ENCODE results near the gene B4GALNT1.
A peak's percentile ranks its signal among the peaks of the same experiment; 100 is the strongest.

B4GALNT1 gene

DNA sequence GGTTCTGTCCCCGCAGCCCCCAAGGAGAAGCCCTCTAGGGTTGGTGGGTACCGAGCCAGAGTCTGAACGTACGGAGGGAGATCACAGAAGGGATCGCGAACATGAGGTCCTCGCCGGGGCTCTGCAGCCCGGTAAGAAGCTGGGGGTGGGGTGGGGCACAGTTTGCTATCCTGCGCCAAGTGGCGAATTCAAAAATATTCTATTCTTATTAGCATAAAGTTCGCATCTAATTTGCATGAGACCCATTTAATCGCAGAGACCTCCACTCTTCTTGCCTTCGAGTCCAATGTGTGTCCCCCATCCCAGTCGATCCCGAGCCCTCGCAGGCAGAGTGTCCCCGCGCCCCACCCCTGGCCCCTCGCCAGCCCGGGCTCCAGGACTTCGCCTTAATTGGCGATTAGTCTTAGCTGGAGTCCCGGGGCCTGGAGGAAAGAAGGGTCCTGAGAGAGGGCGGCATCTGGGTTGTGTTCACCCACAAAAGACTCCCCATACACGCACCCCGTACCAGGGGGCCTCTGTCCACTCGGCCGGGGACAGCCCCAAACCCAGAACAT is 22.4 kb downstream of the B4GALNT1 start:
- Histone ChIP-seq H3K18ac (ENCODE audit: low read length) (peak overlapping the region; percentile 44), H3K36me3 (replicated peaks in 1 of 2; ENCODE audit: control insufficient read depth in 2 of 2, insufficient read depth in 2 of 2, low read length in 2 of 2) (peaks cover 22 to 58% of the 10 kb centered on the region in 2 donors), H2BK5ac (ENCODE audit: low read length) (no peak overlapping the region)

DNA sequence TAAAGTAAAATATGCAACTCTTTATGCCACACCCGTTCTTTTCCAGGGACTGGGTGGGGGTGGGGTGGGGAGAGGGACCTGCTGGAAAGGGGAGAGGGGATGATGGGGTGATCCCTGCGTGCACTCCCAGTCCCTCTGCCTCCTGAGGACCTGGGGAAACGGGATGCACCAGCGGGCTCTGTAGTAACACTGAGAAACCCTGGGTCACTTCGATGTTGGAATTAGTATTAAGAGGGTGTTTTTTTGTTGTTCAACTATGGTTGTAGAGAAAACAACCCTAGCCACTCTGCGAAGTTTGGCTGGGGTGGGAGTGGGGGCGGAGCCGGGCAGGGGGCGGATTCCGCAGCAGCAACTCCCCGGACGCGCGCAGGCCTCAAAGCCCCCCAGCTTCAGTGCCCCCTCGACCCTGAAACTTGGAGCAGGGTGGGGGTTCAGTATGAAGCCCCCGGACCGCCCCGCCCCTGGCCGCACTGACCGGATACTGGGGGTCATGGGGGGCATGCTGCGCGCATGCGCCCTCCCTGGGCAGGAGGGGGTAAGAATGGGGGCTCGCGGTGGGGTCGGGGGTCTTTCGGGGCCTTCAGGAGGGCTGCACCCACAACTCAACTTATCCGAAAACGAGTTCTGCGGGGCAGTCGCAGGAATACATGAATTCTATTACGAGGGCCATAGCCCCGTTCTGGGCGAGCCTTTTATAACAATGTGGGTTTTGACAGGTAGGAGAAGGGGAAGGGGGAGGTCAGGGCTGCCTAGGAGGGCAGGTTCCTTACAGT is 23.0 kb downstream of the B4GALNT1 start:
- H3K79me1 ChIP-seq (ENCODE audit: low read depth, low read length), result no peaks in the 10 kb centered on the region
- H2BK12ac ChIP-seq (ENCODE audit: low read length), result no peak overlapping the region
- H3K27ac ChIP-seq (replicated peaks; ENCODE audit: low read length), result no peak overlapping the region
- no peak overlapping the region for H4K8ac ChIP-seq (ENCODE audit: low read depth, low read length)
- no peak for DNase-seq (ENCODE audit: low spot score)
- H3K9ac ChIP-seq (ENCODE audit: low read depth, low read length, poor library complexity), result peak overlapping the region; percentile 71
- H4K91ac ChIP-seq (ENCODE audit: low read depth, low read length, poor library complexity), result no peak overlapping the region
- peak overlapping the region; percentile 97 for H2AFZ ChIP-seq (ENCODE audit: low read length)
- peak overlapping the region; percentile 81 for H3K4me2 ChIP-seq (ENCODE audit: insufficient read depth, low read length, poor library complexity, severe bottlenecking)
- H2BK5ac ChIP-seq (ENCODE audit: low read length), result no peak overlapping the region
- no peaks in the 10 kb centered on the region for H3K9me3 ChIP-seq (replicated peaks in 1 of 2; ENCODE audit: control insufficient read depth in 2 of 2, insufficient read depth in 1 of 2, low read depth in 1 of 2, low read length in 2 of 2)
- H3K4me1 ChIP-seq (ENCODE audit: control insufficient read depth in 2 of 2, insufficient read depth in 1 of 2, low read depth in 1 of 2, low read length in 2 of 2), result peaks cover 14 to 16% of the 10 kb centered on the region in 2 donors
- peak overlapping the region; percentile 14 for H2BK15ac ChIP-seq (ENCODE audit: low read length)
- H3K27me3 ChIP-seq (ENCODE audit: control insufficient read depth in 3 of 3, insufficient read depth in 3 of 3, low read depth in 1 of 3, low read length in 3 of 3), result peaks cover 0 to 5% (median 0%) of the 10 kb centered on the region in 3 experiments
- no peak overlapping the region for H3K14ac ChIP-seq (ENCODE audit: low read length)
- H3K18ac ChIP-seq (ENCODE audit: low read length), result peak overlapping the region; percentile 44
- H2BK120ac ChIP-seq (ENCODE audit: low read depth, low read length), result no peak overlapping the region
- no CpG with 5 or more reads among the region's 34 CpGs for WGBS, 2 donors (ENCODE audit: extremely low coverage in 2 of 2, insufficient read length in 2 of 2, insufficient replicate concordance in 1 of 2)
- H3K4me3 ChIP-seq (ENCODE audit: low read length in 2 of 2), result peak overlapping the region in 1 of 2 donors; percentile 76
- H3K23ac ChIP-seq (ENCODE audit: low read depth, low read length, poor library complexity), result no peak overlapping the region
- no peak overlapping the region for H3K4ac ChIP-seq (ENCODE audit: low read length)
- peak overlapping the region; percentile 19 for H2AK5ac ChIP-seq (ENCODE audit: low read depth, low read length)
- H3K36me3 ChIP-seq (replicated peaks in 1 of 2; ENCODE audit: control insufficient read depth in 2 of 2, insufficient read depth in 2 of 2, low read length in 2 of 2), result peaks cover 20 to 51% of the 10 kb centered on the region in 2 donors

More for the DNA sequence above, 22.4 kb downstream of the B4GALNT1 start:
- Histone ChIP-seq H2BK12ac (ENCODE audit: low read length) (no peak overlapping the region), H3K9me3 (replicated peaks in 1 of 2; ENCODE audit: control insufficient read depth in 2 of 2, insufficient read depth in 1 of 2, low read depth in 1 of 2, low read length in 2 of 2) (no peaks in the 10 kb centered on the region), H3K4me3 (ENCODE audit: low read length in 2 of 2) (peak overlapping the region; percentile 61 to 84), H2BK120ac (ENCODE audit: low read depth, low read length) (no peak overlapping the region), H3K4ac (ENCODE audit: low read length) (no peak overlapping the region), H3K79me1 (ENCODE audit: low read depth, low read length) (no peaks in the 10 kb centered on the region), H4K91ac (ENCODE audit: low read depth, low read length, poor library complexity) (no peak overlapping the region), H3K14ac (ENCODE audit: low read length) (no peak overlapping the region), H2AFZ (ENCODE audit: low read length) (peak overlapping the region; percentile 97), H3K27me3 (ENCODE audit: control insufficient read depth in 3 of 3, insufficient read depth in 3 of 3, low read depth in 1 of 3, low read length in 3 of 3) (peaks cover 0 to 5% (median 0%) of the 10 kb centered on the region in 3 experiments), H3K4me1 (ENCODE audit: control insufficient read depth in 2 of 2, insufficient read depth in 1 of 2, low read depth in 1 of 2, low read length in 2 of 2) (peaks cover 10 to 11% of the 10 kb centered on the region in 2 donors), H4K8ac (ENCODE audit: low read depth, low read length) (no peak overlapping the region), H3K23ac (ENCODE audit: low read depth, low read length, poor library complexity) (no peak overlapping the region), H3K27ac (replicated peaks; ENCODE audit: low read length) (no peak overlapping the region), H2BK15ac (ENCODE audit: low read length) (peak overlapping the region; percentile 14), H2AK5ac (ENCODE audit: low read depth, low read length) (peak overlapping the region; percentile 19), H3K4me2 (ENCODE audit: insufficient read depth, low read length, poor library complexity, severe bottlenecking) (peak overlapping the region; percentile 81), H3K9ac (ENCODE audit: low read depth, low read length, poor library complexity) (peak overlapping the region; percentile 71)
- no peak for DNase-seq (ENCODE audit: low spot score)
- no CpG with 5 or more reads among the region's 29 CpGs for WGBS, 2 donors (ENCODE audit: extremely low coverage in 2 of 2, insufficient read length in 2 of 2, insufficient replicate concordance in 1 of 2)

DNA sequence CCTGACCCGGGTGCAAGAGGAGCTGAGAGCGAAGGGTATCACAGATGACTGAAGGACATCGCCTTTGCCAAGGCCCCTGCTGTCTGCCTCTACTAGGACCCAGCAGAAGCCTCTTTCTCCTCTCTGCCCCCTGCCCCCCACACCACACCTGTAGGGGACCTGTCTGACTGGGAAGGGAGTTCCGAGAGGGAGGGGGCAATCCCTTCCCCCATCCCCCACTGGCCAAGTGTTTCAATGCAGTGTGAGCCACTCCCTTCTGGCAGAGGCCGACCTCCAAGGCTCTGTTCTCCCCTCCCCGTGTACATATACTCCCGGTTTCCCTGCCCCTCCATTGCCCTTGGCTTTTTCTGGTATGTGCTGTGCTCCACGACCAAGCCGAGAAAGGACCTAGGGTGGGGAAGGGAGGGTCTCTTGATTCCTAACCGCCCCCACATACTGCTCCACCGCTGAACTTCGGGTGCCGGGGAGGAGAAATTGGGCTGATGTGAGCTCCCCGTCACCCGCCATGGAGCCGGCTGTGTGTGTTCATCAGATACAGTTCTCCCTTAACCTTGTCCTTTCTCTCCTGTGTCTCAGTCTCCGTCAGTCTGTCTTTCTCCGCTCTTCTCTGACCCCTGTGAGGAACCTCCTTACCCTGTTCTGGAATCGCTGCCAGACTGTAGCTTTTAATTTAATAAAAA is 23.8 kb downstream of the B4GALNT1 start:
- H3K9ac ChIP-seq (ENCODE audit: low read depth, low read length, poor library complexity), result no peak overlapping the region
- no peak overlapping the region for H3K4ac ChIP-seq (ENCODE audit: low read length)
- no peak overlapping the region for H2BK5ac ChIP-seq (ENCODE audit: low read length)
- peaks cover 18 to 44% of the 10 kb centered on the region in 2 donors for H3K36me3 ChIP-seq (replicated peaks in 1 of 2; ENCODE audit: control insufficient read depth in 2 of 2, insufficient read depth in 2 of 2, low read length in 2 of 2)
- H4K91ac ChIP-seq (ENCODE audit: low read depth, low read length, poor library complexity), result no peak overlapping the region
- H3K18ac ChIP-seq (ENCODE audit: low read length), result no peak overlapping the region
- no peak overlapping the region for H3K4me2 ChIP-seq (ENCODE audit: insufficient read depth, low read length, poor library complexity, severe bottlenecking)
- no peak overlapping the region for H2BK120ac ChIP-seq (ENCODE audit: low read depth, low read length)
- H3K79me1 ChIP-seq (ENCODE audit: low read depth, low read length), result no peaks in the 10 kb centered on the region
- H2AK5ac ChIP-seq (ENCODE audit: low read depth, low read length), result no peak overlapping the region
- H2AFZ ChIP-seq (ENCODE audit: low read length), result no peak overlapping the region
- no CpG with 5 or more reads among the region's 19 CpGs for WGBS, 2 donors (ENCODE audit: extremely low coverage in 2 of 2, insufficient read length in 2 of 2, insufficient replicate concordance in 1 of 2)
- H3K4me1 ChIP-seq (ENCODE audit: control insufficient read depth in 2 of 2, insufficient read depth in 1 of 2, low read depth in 1 of 2, low read length in 2 of 2), result peaks cover 14 to 16% of the 10 kb centered on the region in 2 donors
- no peak overlapping the region for H4K8ac ChIP-seq (ENCODE audit: low read depth, low read length)
- no peak overlapping the region for H2BK12ac ChIP-seq (ENCODE audit: low read length)
- peaks cover 0 to 5% (median 0%) of the 10 kb centered on the region in 3 experiments for H3K27me3 ChIP-seq (ENCODE audit: control insufficient read depth in 3 of 3, insufficient read depth in 3 of 3, low read depth in 1 of 3, low read length in 3 of 3)
- H3K14ac ChIP-seq (ENCODE audit: low read length), result no peak overlapping the region
- H3K23ac ChIP-seq (ENCODE audit: low read depth, low read length, poor library complexity), result no peak overlapping the region
- DNase-seq (ENCODE audit: low spot score), result no peak
- H3K9me3 ChIP-seq (replicated peaks in 1 of 2; ENCODE audit: control insufficient read depth in 2 of 2, insufficient read depth in 1 of 2, low read depth in 1 of 2, low read length in 2 of 2), result no peaks in the 10 kb centered on the region
- no peak overlapping the region for H3K4me3 ChIP-seq (ENCODE audit: low read length in 2 of 2)
- no peak overlapping the region for H3K27ac ChIP-seq (replicated peaks; ENCODE audit: low read length)
- no peak overlapping the region for H2BK15ac ChIP-seq (ENCODE audit: low read length)

All from neuronal stem cell (in vitro differentiated cells).